ENCODE results near the gene EML2.
A peak's percentile ranks its signal among the peaks of the same experiment; 100 is the strongest.
"Not testable (repeated sequence)": the region's sequence is repeated elsewhere in the genome, so short reads cannot be mapped to it uniquely, and the experiment has no call there.

The EML2 gene

DNA sequence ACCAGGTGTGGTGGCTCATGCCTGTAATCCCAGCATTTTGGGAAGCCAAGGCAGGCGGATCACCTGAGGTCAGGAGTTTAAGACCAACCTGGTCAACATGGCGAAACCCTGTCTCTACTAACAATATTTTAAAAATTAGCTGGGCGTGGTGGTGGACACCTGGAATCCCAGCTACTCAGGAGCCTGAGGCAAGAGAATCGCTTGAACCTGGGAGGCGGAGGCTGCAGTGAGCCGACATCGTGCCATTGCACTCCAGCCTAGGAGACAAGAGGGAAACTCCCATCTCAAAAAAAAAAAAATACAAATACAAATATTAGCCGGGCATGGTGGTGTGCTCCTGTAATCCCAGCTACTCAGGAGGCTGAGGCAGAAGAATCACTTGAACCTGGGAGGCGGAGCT lies 24.1 kb downstream of the EML2 start:
- not testable (repeated sequence) for DNase-seq

- no peak for DNase-seq
Measured at GRCh38 chr19:45613926-45614725, 25.1 kb downstream of the EML2 start.

GRCh38 chr19:45608948-45609347 lies 30.2 kb downstream of the EML2 start:
- DNase-seq: no peak

- DNase-seq: peak; percentile 93
Measured at GRCh38 chr19:45607071-45608029, 31.8 kb downstream of the EML2 start.

- peak; percentile 52 for DNase-seq
Measured at GRCh38 chr19:45601524-45602374, 37.4 kb downstream of the EML2 start, which contains the start of gene GPR4. GPR4 (minus strand) TSS chr19:45602212; CDS start chr19:45591866, 10,346 bp downstream.

DNA sequence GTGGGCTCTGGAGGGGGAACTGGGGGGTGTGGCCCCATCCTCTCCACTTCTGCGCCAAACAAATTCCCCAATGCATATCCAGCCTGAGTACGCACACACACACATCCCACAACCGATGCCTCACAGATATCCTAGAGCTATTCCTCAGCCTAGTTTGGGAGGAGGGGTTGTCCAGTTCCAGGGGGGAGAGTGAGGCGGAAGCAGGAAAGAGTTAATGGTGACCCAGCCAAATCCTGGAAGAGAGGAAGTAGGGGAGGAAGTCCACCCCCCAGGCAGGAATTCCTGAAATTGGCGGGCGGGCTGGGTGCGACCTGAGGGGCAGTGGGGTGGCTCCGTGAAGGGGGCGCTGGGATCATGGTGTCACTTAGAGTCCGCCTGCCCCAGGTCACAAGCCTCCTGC lies 38.1 kb downstream of the EML2 start:
- DNase-seq: no peak

DNA sequence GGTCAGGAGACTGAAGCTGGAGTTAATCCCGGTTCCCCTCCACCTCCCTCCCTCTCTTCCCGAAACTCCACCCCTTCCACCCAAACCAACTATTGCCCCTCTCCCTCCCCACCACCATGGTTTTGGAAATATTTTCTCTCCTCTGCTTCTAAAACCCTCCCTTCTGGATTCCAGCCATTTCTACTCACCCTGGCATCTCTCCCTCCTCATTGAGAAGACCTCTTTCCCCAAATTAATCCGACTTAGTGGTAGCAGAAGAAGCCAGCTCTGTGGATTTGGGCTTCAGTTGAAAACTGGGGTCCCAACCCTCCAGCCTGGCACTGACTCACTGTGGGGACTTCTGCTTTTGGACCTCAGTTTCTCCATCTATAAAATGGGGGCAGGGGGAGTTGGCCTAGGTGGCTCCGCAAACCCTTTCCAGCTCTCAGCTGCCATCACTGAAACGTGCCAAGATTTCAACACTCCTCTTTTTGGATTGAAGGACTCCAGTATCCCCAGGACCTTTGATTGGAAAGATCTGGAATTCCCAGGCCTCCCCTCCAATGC lies 38.8 kb downstream of the EML2 start:
- no peak for DNase-seq

GRCh38 chr19:45599286-45599685 lies 39.9 kb downstream of the EML2 start:
- DNase-seq: no peak

GRCh38 chr19:45598267-45599001 lies 40.8 kb downstream of the EML2 start:
- DNase-seq: no peak

DNA sequence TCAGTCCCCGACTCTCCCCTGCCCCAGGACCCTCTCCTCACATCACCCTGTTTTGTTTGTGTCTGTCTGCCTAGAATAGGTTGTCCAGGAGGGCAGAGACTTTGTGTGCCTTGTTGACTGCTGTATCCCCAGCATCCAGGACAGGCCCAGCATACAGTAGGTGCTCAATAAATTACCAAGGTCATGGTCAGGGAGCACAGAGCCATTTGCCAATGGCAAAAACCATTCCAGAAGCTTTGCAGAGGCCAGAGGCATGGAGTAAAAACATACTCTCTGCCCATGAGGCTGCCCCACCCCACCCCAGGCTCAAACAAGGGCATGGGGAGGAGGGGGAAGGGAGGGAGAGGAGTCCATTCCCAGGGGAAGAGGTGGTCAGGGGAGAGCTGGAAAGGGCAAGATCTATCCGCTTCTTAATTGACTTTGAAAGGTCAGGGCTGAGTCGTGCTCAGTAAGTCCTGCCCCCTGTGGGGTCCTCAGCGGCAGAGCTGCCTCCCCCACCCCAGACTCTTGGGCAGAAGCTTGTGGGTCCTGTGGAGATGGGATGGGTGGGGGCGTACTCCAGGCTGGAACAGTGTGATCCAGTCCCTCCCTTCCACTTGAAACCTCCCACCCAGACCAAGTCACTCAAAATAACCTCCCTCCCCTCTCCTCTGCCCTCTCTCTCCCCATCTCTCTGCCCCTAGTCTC lies 41.6 kb downstream of the EML2 start:
- DNase-seq: no peak

- DNase-seq: no peak
Measured at GRCh38 chr19:45595814-45596213, 43.4 kb downstream of the EML2 start.

- DNase-seq: no peak
Measured at GRCh38 chr19:45593520-45593919, 45.7 kb downstream of the EML2 start.

GRCh38 chr19:45592366-45592765 lies 46.8 kb downstream of the EML2 start:
- no peak for DNase-seq

- no peak for DNase-seq
Measured at GRCh38 chr19:45591638-45592005, 47.6 kb downstream of the EML2 start.

- no peak for DNase-seq
Measured at GRCh38 chr19:45591004-45591637, 48.1 kb downstream of the EML2 start.

GRCh38 chr19:45590300-45591003 lies 48.7 kb downstream of the EML2 start:
- no peak for DNase-seq

- DNase-seq: no peak
Measured at GRCh38 chr19:45589768-45590167, 49.4 kb downstream of the EML2 start.

GRCh38 chr19:45587873-45588272 lies 51.3 kb downstream of the EML2 start:
- DNase-seq: no peak

DNA sequence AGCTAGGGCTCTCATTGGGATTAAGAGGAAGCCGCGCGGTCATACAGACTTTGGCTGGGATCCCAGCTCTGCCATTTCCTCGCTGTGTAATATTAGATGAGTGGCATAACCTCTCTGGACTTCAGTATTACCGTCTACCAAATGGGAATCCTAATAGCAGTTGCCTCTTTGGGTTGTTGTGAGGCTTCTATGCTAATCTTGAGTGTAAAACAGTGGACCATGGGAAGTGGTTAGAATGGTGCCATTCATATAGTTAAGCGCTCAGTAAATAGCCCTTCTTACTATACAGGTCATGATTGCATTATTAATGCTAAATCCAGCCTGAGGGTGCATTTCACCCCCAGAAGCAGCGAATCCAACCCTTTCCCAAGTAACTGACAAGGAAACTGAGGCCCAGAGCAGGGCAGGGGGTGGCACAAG lies 54.0 kb downstream of the EML2 start:
- no peak for DNase-seq
